Measurements from ENCODE around the gene ZXDC. TPM values are rescaled to one million over a fixed set of nuclear protein-coding genes. Genes with fewer than 3 reads are reported as not detected.

Gene ZXDC
- total and polyA plus RNA-seq, 9 donors = 14.4 to 47.3 (median 32.7) TPM

DNA sequence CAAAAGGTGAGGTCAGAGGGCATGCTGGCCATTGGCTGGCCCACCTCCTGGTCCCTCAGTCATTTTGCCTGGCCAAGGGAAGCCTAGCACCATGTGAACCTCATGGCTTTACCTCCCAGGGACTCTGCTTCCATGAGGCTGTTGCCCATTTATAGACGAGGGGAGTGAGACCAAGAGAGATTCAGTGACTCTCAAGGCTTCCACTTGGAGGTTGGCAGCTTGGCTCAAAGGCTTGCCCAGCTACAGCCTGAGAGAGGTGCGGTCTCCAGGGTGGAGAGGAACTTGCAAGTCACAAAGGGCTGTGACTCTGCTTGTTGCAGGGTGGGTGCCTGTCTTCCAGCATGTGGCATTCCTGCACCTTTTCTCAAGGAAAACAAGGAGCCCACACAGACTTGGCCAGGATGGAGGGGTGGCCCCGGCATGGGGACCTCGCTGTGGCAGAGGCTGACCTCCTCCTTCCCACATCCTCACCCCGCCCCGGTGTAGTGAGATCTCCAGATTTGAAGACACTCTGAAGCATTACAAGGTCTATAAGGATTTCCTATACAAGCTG, 56.5 kb downstream of the ZXDC start:
- DNase-seq = peak in 1 of 5 donors; percentile 6
- Histone ChIP-seq H3K4me3 (no peak overlapping the region), H3K27me3 (no peaks in the 10 kb centered on the region), H3K4me1 (ENCODE audit: insufficient read depth) (no peaks in the 10 kb centered on the region), H3K36me3 (no peaks in the 10 kb centered on the region), H3K27ac (no peak overlapping the region), H3K9me3 (no peaks in the 10 kb centered on the region)
- intact Hi-C loops (cut with DNase I) = no loop called here
- 74 to 83% (median 79%) methylated on average over 6 of the region's 6 CpGs for WGBS, 3 donors
- no peak for TF ChIP-seq POLR2A (IDR thresholded peaks at IDR 0.05)
- TF ChIP-seq, protein P1, sequence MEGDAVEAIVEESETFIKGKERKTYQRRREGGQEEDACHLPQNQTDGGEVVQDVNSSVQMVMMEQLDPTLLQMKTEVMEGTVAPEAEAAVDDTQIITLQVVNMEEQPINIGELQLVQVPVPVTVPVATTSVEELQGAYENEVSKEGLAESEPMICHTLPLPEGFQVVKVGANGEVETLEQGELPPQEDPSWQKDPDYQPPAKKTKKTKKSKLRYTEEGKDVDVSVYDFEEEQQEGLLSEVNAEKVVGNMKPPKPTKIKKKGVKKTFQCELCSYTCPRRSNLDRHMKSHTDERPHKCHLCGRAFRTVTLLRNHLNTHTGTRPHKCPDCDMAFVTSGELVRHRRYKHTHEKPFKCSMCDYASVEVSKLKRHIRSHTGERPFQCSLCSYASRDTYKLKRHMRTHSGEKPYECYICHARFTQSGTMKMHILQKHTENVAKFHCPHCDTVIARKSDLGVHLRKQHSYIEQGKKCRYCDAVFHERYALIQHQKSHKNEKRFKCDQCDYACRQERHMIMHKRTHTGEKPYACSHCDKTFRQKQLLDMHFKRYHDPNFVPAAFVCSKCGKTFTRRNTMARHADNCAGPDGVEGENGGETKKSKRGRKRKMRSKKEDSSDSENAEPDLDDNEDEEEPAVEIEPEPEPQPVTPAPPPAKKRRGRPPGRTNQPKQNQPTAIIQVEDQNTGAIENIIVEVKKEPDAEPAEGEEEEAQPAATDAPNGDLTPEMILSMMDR (IDR thresholded peaks at IDR 0.05) = no peak
- TF ChIP-seq EP300 (IDR thresholded peaks at IDR 0.05) = no peak

DNA sequence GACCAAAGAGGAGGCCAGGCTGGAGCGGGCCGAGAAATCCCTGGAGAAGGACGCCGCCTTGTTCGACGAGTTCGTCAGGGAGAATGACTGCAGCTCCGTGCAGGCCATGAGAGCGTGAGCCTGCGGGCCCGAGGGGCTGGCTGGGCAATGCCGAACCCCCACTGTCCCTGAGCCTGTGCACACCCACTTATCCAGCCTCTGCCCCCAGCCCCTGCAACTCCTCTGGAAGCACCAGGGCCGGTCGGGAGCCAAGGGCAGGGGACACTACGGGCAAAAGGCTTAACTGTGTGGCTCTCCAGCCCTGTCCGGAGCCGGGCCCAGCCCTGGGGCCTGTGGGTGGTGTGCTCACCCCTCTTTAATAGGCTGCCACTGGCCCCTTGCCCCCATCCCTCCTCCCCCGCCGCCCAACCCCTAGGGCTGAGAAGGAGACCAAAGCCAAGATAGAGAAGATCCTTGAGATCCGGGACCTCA, 57.0 kb downstream of the ZXDC start:
- intact Hi-C loops (cut with DNase I) = no loop called here
- DNase-seq = no peak
- H3K9me3 ChIP-seq = no peaks in the 10 kb centered on the region
- no peak for TF ChIP-seq POLR2A (IDR thresholded peaks at IDR 0.05)
- 74 to 79% (median 77%) methylated on average over 20 of the region's 20 CpGs for WGBS, 3 donors
- no peak overlapping the region for H3K27ac ChIP-seq
- no peaks in the 10 kb centered on the region for H3K36me3 ChIP-seq
- no peak overlapping the region for H3K4me3 ChIP-seq
- no peaks in the 10 kb centered on the region for H3K4me1 ChIP-seq (ENCODE audit: insufficient read depth)
- no peaks in the 10 kb centered on the region for H3K27me3 ChIP-seq

DNA sequence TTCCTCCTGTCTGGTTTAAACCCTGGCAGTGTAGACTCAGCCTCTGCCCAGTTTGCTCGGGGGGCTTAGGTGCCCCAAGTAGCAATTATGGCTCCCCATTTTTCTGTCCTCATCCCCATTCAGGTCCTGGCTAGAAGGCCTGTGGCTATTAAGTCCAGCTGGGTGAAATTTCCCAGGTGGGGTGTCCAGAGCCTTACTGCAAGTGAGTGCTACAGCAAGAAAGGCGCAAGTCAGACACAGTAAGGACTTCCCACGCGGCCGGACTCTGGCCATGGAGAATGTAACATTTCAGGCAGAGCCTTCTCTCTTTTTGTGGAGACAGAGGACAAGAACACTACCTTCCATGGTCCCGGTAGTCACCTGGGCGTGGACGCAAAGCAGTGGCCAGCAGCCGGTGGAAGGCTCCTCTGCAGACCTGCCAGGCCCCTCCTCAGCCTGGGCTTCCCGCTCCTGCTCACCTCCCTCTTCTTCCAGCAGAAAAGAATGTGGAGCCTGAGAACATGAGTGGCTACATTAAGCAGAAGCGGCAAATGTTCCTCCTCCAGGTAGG, 57.6 kb downstream of the ZXDC start:
- intact Hi-C loops (cut with DNase I) = no loop called here
- no peak for DNase-seq
- H3K36me3 ChIP-seq = no peaks in the 10 kb centered on the region

DNA sequence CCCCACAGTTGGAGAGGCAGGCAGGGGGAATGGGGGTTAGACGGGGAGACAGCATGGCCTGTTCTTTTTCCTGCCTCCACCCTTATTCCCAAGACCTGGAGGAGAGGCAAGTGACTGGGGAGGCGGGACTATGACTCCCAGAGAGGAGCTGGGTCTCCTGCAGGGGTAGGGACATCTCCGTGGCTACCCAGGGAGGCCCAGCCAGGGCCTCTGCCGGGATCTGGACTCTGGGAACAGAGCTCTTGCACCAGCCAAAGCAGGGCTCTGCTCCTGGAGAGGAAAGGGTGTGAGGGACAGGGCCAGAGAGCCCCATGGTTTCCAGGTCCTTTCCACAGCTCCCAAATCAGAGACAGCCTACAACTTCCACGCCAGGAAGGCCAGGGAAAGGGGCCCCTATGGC, 58.2 kb downstream of the ZXDC start:
- Histone ChIP-seq H3K27ac (no peak overlapping the region), H3K36me3 (no peaks in the 10 kb centered on the region), H3K9me3 (no peaks in the 10 kb centered on the region), H3K4me1 (ENCODE audit: insufficient read depth) (no peaks in the 10 kb centered on the region), H3K27me3 (no peaks in the 10 kb centered on the region), H3K4me3 (no peak overlapping the region)
- TF ChIP-seq POLR2A (IDR thresholded peaks at IDR 0.05) (no peak), EP300 (IDR thresholded peaks at IDR 0.05) (no peak)
- TF ChIP-seq, protein P1 (IDR thresholded peaks at IDR 0.05) = no peak
- intact Hi-C loops (cut with DNase I) = no loop called here
- DNase-seq = no peak
- 50 to 51% (median 50%) methylated on average over 5 of the region's 5 CpGs for WGBS, 3 donors

More for the DNA sequence above, 57.6 kb downstream of the ZXDC start:
- WGBS, 3 donors = 77 to 88% (median 84%) methylated on average over 11 of the region's 11 CpGs
- Histone ChIP-seq H3K4me3 (no peak overlapping the region), H3K4me1 (ENCODE audit: insufficient read depth) (no peaks in the 10 kb centered on the region), H3K27me3 (no peaks in the 10 kb centered on the region), H3K27ac (no peak overlapping the region), H3K9me3 (no peaks in the 10 kb centered on the region)
- TF ChIP-seq EP300 (IDR thresholded peaks at IDR 0.05) (no peak), POLR2A (IDR thresholded peaks at IDR 0.05) (no peak)
- TF ChIP-seq, protein P1 (IDR thresholded peaks at IDR 0.05) = no peak

DNA sequence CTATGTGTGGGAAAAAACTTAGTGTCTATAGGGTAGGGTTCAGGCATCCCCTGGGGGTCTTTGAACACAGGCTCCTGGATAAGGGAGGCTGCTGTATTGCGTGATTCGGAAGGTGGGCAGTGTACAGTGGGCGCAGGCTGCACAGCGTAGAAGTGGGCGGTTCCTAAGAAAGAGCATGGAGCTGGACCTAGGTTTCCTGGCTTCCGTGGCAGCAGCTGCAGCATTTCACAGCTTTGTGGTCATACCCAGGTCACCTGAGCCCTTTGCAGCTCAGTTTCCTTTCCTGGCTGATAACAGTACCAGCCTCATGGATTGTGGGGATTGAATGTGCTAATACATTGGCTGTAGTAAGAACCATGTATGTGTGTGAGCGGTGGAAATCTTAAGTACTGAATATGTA, 58.7 kb downstream of the ZXDC start:
- TF ChIP-seq POLR2A (IDR thresholded peaks at IDR 0.05) (no peak), EP300 (IDR thresholded peaks at IDR 0.05) (no peak)
- TF ChIP-seq, protein P1 (IDR thresholded peaks at IDR 0.05) = no peak
- H3K4me3 ChIP-seq = no peak overlapping the region
- H3K27ac ChIP-seq = no peak overlapping the region
- H3K4me1 ChIP-seq (ENCODE audit: insufficient read depth) = no peaks in the 10 kb centered on the region
- 78 to 85% (median 85%) methylated on average over 7 of the region's 7 CpGs for WGBS, 3 donors
- H3K27me3 ChIP-seq = no peaks in the 10 kb centered on the region
- H3K36me3 ChIP-seq = no peaks in the 10 kb centered on the region
- no peaks in the 10 kb centered on the region for H3K9me3 ChIP-seq
- intact Hi-C loops (cut with DNase I) = no loop called here
- no peak for DNase-seq

All from ovary (tissue), 9 donors.